Measurements from ENCODE around the gene PSMG1. TPM values are rescaled to one million over a fixed set of nuclear protein-coding genes. Genes with fewer than 3 reads are reported as not detected.

Gene PSMG1
- total RNA-seq, 6 experiments from 2014 or later: 17.1 to 32.4 (median 26.0) TPM

- 66% methylated on average over 3 of the region's 3 CpGs for WGBS (ENCODE audit: insufficient coverage, low coverage, low lambda C conversion rate, missing lambda C conversion rate)
- DNase-seq (no peak), ATAC-seq (no peak)
- H3K27ac ChIP-seq: no peak overlapping the region
- intact Hi-C loops (cut with DNase I): no loop called here
- H3K4me1 ChIP-seq: peaks cover 0 to 4% (median 0%) of the 10 kb centered on the region in 4 donors
- no peaks in the 10 kb centered on the region for H3K27me3 ChIP-seq
- H3K4me3 ChIP-seq: no peak overlapping the region
- TF ChIP-seq CTCF (IDR thresholded peaks at IDR 0.05) (no peak), POLR2A (IDR thresholded peaks at IDR 0.05) (no peak)
- H3K36me3 ChIP-seq: peaks cover 0 to 9% (median 4%) of the 10 kb centered on the region in 4 donors
- no peaks in the 10 kb centered on the region for H3K9me3 ChIP-seq
Measured at GRCh38 chr21:39173716-39174680, 9.3 kb downstream of the PSMG1 start.

GRCh38 chr21:39169906-39170305 is 13.3 kb downstream of the PSMG1 start:
- H3K4me3 ChIP-seq: no peak overlapping the region
- DNase-seq: no peak
- intact Hi-C loops (cut with DNase I): no loop called here
- 96% methylated on average over 5 of the region's 5 CpGs for WGBS (ENCODE audit: insufficient coverage, low coverage, low lambda C conversion rate, missing lambda C conversion rate)
- no peaks in the 10 kb centered on the region for H3K9me3 ChIP-seq
- no peak for ATAC-seq
- peaks cover 0 to 9% (median 4%) of the 10 kb centered on the region in 4 donors for H3K36me3 ChIP-seq
- no peak overlapping the region for H3K27ac ChIP-seq
- TF ChIP-seq CTCF (IDR thresholded peaks at IDR 0.05) (no peak), POLR2A (IDR thresholded peaks at IDR 0.05) (no peak)
- peaks cover 0 to 5% (median 0%) of the 10 kb centered on the region in 4 donors for H3K4me1 ChIP-seq
- H3K27me3 ChIP-seq: no peaks in the 10 kb centered on the region

GRCh38 chr21:39168800-39169199 is 14.5 kb downstream of the PSMG1 start:
- peaks cover 0 to 4% (median 1%) of the 10 kb centered on the region in 4 donors for H3K36me3 ChIP-seq
- no peak for TF ChIP-seq CTCF (IDR thresholded peaks at IDR 0.05)
- WGBS (ENCODE audit: insufficient coverage, low coverage, low lambda C conversion rate, missing lambda C conversion rate): 30% methylated on average over 2 of the region's 2 CpGs
- H3K4me3 ChIP-seq: no peak overlapping the region
- peaks cover 0 to 5% (median 1%) of the 10 kb centered on the region in 4 donors for H3K9me3 ChIP-seq
- no peaks in the 10 kb centered on the region for H3K27me3 ChIP-seq
- intact Hi-C loops (cut with DNase I): no loop called here
- peaks cover 0 to 5% (median 0%) of the 10 kb centered on the region in 4 donors for H3K4me1 ChIP-seq
- ATAC-seq: peak; percentile 44 to 74 (median 58)
- DNase-seq: no peak
- H3K27ac ChIP-seq: peak overlapping the region in 1 of 3 donors; percentile 12

GRCh38 chr21:39164523-39164922 is 18.7 kb downstream of the PSMG1 start:
- Histone ChIP-seq H3K9me3 (peaks cover 0 to 5% (median 1%) of the 10 kb centered on the region in 4 donors), H3K36me3 (no peaks in the 10 kb centered on the region), H3K4me1 (peaks cover 0 to 5% (median 0%) of the 10 kb centered on the region in 4 donors), H3K4me3 (no peak overlapping the region), H3K27me3 (no peaks in the 10 kb centered on the region), H3K27ac (no peak overlapping the region)
- intact Hi-C loops (cut with DNase I): no loop called here
- TF ChIP-seq CTCF (IDR thresholded peaks at IDR 0.05): no peak
- DNase-seq: no peak
- WGBS (ENCODE audit: insufficient coverage, low coverage, low lambda C conversion rate, missing lambda C conversion rate): 89% methylated on average over 2 of the region's 2 CpGs
- no peak for ATAC-seq
